GM06990 (cell line): ENCODE data around the gene VANGL1.
"Not testable (repeated sequence)": the region's sequence is repeated elsewhere in the genome, so short reads cannot be mapped to it uniquely, and the experiment has no call there.

ENCODE experiments used
- DNase-seq: peaks from one replicate; pipeline ENCODE4 v3.0.0-alpha.2; 2011; ENCODE audit not compliant: insufficient read length; ENCODE audit errors: extremely low read depth
- H3K27me3 ChIP-seq: replicated peaks from 2 replicates; pipeline ENCODE4 v1.6.0; 2011; ENCODE audit warnings: low read length; ENCODE audit not compliant: control insufficient read depth, insufficient read depth
- H3K36me3 ChIP-seq: 2 replicates; pipeline ENCODE4 v1.5.1; 2011; ENCODE audit warnings: low read length; ENCODE audit not compliant: control insufficient read depth, insufficient read depth
- H3K4me3 ChIP-seq: replicated peaks from 2 replicates; pipeline ENCODE4 v1.5.1; 2011; ENCODE audit warnings: low read depth, mild to moderate bottlenecking, control low read depth, low read length
- CTCF ChIP-seq: IDR thresholded peaks from 2 replicates; pipeline ENCODE4 v1.5.1; 2011; ENCODE audit warnings: low read length, control low read depth, mild to moderate bottlenecking, inconsistent platforms; ENCODE audit not compliant: insufficient read depth, poor library complexity, severe bottlenecking

Gene VANGL1

GRCh38 chr1:115620453-115620852 is 21.3 kb upstream of the VANGL1 start:
- Histone ChIP-seq H3K36me3 (no peaks in the 10 kb centered on the region), H3K4me3 (no peak overlapping the region), H3K27me3 (no peaks in the 10 kb centered on the region; the same call in 1 of the 2 replicates)
- no peak for DNase-seq
- no peak for TF ChIP-seq CTCF

GRCh38 chr1:115620950-115621349 is 20.8 kb upstream of the VANGL1 start:
- no peak for TF ChIP-seq CTCF
- DNase-seq: no peak
- Histone ChIP-seq H3K36me3 (no peaks in the 10 kb centered on the region), H3K4me3 (no peak overlapping the region), H3K27me3 (no peaks in the 10 kb centered on the region; the same call in 1 of the 2 replicates)

GRCh38 chr1:115624859-115625258 is 16.9 kb upstream of the VANGL1 start:
- no peaks in the 10 kb centered on the region for H3K36me3 ChIP-seq
- H3K4me3 ChIP-seq: no peak overlapping the region
- TF ChIP-seq CTCF: no peak
- DNase-seq: no peak
- no peaks in the 10 kb centered on the region; the same call in 1 of the 2 replicates for H3K27me3 ChIP-seq

GRCh38 chr1:115630342-115630741 is 11.4 kb upstream of the VANGL1 start:
- H3K36me3 ChIP-seq: no peaks in the 10 kb centered on the region
- no peak for DNase-seq
- H3K27me3 ChIP-seq: no peaks in the 10 kb centered on the region; the same call in 1 of the 2 replicates
- H3K4me3 ChIP-seq: no peak overlapping the region
- no peak for TF ChIP-seq CTCF

GRCh38 chr1:115632251-115633026 is 9.3 kb upstream of the VANGL1 start:
- no peak for DNase-seq
- Histone ChIP-seq H3K36me3 (no peaks in the 10 kb centered on the region), H3K4me3 (no peak overlapping the region), H3K27me3 (no peaks in the 10 kb centered on the region; the same call in 1 of the 2 replicates)
- TF ChIP-seq CTCF: no peak

- H3K4me3 ChIP-seq, H3K27me3 ChIP-seq, H3K36me3 ChIP-seq, DNase-seq: not testable (repeated sequence)
Observed at GRCh38 chr1:115633606-115634005, 8.2 kb upstream of the VANGL1 start.

- H3K36me3 ChIP-seq, DNase-seq, H3K27me3 ChIP-seq, H3K4me3 ChIP-seq: not testable (repeated sequence)
Observed at GRCh38 chr1:115637247-115637646, 4.5 kb upstream of the VANGL1 start.
